GM21360 (cell line): ENCODE results near the gene NHEJ1.

Experiments
- ATAC-seq: cut with Tn5 transposase; IDR thresholded peaks from one replicate; pipeline ENCODE4 v1.9.1; 2021; ENCODE audit warnings: mild to moderate bottlenecking, moderate library complexity; ENCODE audit not compliant: unreplicated experiment

The NHEJ1 gene

DNA sequence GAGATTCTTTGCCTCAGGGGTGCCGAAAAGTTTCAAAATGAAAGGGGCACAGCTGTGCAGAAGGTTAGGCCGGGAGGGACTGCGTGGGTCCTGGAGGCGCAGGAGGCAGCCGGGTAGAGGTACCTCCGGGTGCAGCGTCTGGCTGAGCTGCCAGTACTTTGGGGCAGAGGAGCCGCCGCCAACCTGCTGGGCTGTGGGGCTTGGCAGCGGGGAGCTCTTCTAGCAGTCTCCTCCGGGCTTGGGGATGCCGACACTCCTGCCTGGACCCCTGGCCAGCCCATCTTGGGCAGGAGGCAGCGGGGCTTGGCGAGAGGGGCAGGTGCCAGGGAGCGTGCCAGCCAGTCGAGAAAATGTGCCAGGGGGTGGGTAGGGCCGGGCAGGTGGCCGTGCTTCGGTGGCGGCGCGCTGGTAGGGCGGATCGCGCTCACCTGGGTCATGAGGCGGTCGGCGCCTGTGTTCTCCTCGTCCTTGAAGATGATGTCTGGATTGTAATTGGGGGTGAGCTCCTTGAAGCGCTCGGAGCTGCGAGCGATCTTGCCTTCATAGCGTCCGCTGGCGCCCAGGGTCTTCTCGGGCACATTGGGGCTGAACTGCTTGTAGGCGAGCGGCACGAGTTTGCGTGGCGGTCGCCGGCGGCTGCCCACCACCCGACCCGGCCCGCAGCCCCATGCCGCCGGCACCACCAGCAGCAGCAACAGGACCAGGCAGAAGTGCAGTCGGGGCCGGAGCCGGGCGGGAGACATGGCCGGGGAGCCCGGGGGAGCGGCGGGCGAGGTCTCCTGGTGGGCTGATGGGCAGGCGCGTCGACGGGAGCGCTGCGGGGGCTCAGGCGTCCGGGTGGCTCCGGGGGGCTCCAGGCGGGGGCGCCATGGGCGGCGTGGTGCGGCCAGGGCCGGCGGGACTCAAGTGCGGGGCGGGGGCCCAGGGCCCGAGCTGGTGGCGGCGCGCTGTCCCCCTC is 100.6 kb downstream of the NHEJ1 start:
- ATAC-seq, result no peak

DNA sequence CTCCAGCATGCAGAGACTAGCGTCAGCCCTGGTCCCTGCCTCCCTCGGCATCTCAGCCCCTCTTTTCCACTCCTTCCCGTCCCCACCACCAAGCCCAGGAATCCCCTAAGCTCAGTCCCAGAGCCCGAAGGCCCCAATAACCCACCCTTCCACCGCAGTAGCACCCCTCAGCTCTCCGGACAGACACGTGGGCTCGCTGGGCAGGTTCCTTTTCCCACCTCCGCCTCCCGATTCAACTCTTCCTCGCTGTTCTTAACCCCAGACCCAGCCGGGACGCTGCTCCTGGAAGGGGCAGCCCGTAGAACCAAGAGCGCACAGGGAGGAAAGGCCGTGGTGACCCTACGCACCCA is 101.3 kb downstream of the NHEJ1 start:
- no peak for ATAC-seq

DNA sequence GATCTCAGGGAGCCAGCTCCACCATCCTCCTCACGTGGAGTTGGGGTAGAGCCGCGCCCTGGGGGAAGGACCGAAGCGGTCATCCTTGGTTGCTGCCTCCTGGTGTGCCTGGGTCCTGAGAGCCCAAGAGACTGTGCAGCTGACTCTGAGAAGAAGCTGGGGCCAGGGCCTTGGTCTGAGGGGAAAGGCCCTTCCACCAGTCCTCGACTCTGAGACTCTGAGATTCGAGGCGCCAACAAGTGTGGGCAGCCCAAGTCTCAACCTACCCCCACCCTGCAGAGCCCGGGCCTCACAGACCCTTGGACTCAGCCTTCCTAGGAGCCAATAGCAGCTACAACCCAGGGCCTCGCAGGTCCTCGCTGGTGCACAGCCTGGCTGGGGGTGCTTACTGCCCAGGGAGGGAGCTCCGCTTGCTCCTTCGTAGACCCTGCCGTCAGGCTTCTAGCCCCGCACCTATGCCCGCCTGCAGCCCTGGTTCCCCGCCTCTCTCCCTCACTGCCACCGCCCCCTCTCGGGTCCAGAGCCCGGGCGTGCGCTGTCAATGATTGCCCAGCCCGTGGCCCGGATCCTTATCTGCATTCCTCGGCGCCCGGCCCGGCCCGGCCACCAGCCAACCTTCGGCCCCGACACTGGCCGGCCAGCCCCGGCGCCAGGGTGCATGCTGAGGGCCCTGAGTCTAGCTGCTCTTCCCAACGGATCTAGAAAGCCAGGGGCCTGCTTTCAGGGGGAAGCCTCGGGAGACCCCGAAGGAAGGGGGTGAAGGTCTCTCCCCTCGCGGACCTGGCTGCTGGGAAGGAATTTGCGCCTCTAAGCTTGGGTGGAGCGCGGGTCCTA is 101.9 kb downstream of the NHEJ1 start:
- ATAC-seq, result no peak

DNA sequence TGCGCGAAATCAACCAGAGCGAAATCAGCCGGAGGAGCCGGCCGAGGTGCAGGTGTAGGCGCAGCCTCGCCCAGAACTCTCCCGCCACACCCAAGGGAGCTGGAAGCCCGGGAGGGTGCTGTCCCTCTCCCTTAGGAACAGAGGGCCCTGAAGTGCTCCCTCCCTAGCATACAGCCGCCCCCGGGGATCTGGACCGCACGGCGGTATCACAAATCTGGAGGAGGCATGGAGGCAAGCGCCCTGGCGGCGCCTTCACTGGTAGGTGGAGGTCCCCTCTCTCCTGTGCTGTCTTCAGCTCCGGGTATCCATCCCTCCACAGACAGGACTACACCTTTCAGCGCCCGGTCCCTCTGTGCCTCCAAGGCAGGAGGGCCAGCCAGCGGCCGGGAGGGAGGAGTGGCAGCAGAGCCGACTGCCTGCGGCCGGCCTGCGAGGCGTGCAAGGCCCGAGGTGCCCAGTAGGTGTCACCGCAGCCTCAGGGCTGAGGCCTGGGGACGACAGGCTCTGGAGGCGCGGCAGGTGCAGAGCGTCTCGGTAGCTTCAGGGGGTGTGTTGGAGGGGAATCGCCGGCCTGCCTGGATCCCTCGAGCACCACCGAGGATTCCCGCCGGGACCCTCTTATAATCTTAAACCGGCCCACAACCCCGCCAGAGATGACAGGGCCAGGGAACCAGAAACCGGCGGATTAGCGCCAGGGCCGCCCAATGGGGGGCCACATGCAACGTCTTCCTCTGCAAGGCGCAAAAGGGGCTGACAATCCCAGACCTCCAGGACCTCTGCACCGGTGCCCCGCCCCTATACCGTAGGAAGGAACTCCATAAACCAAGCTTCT is 102.7 kb downstream of the NHEJ1 start:
- peak; percentile 76 for ATAC-seq

DNA sequence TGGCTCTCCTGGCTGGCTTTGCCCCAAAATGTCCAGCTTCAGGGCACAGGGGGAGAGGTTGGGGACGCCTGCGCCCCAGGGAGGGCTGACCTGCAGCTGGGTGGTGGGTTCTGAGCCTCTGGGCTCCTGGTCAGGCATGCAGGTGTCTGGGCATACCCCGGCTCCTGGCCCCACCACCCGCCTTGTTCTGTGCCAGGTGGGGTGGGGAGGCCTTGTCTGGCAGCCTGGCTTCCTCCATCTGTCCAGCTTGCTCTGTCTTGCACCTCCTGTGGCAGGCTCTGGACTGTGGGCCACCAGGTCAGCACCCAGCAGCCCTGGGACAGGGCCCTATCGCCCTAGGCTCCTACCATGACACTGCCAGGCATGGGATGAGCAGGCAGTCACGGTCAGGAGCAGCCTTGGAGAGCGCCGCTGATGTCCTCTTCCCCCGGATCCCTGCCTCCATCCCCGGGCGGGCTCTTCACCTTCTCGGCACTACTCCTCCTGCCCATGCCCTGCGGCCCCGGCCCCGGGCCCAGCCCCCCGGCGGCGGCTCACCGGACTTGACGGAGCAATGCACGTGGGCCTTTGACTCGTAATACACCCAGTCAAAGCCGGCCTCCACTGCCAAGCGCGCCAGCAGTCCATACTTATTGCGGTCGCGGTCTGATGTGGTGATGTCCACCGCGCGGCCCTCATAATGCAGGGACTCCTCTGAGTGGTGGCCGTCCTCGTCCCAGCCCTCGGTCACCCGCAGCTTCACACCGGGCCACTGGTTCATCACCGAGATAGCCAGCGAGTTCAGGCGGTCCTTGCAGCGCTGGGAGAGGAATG is 103.5 kb downstream of the NHEJ1 start:
- no peak for ATAC-seq

DNA sequence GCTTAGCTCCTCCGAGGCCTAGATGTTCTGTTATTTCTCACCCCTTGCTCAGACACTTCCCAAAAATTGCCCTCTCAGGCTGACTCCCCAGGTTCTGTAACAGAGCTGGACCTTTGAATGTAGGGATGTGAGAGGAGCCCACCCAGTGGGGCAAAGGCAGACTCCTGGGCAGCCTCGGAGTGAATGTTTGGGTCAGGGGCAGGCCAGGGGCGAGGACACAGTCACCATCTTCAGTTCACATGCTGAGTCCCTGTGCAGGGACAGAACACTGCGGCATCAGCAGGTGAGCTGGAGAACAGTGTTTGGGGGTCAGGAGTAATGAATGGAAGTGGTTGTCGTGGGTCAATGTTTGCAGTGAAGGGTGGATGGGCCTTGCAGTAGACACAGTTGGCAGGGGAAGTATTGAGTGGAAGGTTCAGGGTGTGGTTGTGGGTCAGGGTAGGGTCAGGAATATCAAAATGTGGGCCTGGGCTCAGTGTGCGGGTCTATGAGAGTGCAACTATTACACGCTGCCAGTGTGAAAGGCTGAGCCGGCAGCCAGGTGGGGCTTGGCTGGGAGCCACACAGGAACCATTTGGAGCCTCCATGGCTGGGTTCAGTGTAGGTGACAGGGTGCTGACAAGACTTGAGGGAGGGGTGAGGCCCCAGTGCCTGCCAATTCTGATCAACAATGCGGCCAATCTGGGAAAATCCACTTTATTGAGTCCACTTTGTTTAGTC is 104.3 kb downstream of the NHEJ1 start:
- no peak for ATAC-seq

DNA sequence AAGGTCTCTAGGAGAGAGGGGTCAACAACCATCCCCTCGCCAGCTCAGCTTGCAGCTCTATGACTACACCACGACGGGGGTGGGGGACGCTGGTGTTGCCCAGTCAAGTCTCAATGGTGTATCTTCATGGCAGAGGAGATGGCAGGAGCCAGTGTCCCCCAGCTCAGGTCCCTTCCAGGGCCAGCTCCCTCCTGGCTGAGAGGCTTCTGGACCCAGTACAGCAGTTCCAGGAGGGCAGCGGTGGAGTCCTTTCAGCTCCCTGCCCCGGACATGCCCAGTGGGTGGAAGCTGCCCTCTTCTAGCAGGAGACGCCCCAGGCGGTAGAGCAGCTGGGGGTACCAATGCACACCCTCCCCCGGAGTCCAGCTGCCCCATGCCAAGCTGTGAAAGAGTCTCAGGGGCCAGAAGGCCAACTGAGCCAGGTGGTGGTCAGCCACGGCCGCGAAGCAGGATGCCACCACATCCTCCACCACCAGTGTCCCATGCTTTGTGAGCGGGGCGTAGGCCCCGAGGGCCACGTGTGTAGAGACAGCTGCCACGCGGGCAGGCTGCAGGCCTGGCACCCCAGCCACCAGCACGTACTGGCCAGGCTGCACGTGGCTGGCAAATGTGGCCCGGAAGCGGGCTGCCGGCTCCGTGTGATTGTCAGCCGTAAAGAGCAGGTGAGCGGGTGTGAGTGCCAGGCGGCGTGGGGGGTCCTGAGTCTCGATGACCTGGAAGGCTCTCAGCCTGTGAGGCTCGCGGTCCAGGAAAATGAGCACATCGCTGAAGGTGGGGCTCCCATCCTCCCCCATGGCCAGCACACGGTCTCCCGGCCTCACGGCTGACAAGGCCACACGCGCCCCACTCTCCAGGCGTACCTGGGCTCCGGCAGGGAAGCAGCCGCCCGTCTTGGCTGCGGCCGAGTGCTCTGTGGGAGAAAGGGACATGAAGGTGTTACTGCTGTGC is 105.4 kb downstream of the NHEJ1 start:
- ATAC-seq, result no peak

DNA sequence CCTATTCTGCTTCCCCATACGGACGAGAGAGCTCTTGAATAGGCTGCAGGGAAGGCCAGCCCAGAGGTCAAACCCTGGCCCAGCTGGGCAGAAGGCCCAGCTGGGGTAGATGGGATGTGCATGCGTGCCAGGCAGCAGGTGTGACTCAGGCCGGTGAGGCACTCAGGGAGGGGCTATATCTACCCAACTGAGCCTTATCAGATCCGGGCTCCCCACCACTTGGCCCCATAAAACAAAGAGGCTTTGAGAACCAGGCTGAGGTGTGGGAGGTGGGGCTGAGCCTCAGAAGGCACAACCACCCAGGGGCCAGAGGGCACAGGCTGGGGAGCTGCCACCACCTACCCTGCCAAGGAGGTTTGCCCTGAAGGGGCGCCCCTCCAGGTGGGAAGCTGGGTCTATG is 111.3 kb downstream of the NHEJ1 start:
- ATAC-seq, result no peak

DNA sequence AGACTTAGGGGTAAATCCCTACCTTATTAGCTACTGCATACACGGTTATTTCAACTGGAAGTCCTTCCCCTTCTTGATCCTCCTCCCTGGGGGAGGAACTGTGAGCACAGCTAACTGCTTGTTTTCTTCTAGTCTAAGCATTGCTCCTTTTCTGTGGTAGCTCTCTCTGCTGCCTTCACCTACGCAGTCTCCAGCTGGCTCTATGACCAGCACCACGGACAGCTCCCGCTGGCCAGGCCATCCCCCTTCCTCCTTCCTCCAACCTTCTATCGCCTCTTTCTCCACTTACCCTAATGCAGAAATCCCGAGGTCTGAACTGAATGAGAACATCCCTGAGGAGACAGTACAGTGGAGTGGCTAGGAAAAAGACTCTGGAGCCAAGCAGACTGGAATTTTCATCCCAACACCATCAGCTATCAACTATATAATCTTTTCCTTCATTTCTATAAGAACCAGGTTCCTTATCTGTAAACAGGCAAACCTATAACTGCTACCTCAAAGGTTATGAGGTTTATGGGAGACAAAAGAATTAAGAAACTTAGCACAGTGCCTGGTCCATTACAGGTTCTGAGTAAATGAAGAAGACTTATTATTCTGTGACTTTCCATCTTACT is 114.6 kb downstream of the NHEJ1 start:
- ATAC-seq, result no peak

DNA sequence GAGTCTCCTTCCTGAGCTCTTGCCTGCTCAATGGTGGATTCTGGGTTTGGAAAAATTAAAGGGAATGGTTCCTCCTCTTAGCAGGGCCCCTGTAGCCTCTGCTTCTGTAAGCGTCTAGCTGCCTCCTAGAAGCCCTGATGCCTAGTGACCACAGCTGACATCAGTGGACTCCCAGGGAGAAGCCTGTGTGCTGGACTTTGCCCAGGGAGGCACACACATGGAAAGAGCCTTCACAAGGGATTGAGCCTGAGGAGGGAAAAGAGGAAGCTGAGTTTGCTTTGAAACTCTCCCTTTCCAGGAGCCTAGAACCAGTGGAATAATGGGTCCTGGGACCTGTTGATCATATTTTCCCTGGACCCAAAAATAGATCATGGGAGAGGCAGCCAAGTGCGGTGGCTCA is 117.9 kb downstream of the NHEJ1 start:
- ATAC-seq, result no peak

DNA sequence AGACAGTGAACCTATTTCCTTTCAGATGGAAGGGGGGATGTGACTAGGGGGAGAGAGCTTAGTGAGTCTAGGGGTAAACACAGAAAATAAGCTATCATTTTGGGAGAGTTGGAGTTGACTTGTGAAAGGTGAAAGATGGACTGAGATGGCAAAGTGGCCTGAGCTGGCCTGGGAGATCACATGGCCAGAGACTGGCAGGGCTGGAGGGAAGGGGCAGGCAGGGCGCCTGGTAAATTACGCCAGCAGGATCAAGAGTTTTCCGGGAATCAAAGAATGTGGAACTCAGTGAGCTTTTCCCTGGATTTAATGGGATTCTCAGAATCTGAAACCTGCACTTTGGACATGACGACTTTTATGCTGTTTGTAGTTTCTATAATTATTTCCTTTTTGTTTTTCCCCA is 118.5 kb downstream of the NHEJ1 start:
- ATAC-seq, result no peak

DNA sequence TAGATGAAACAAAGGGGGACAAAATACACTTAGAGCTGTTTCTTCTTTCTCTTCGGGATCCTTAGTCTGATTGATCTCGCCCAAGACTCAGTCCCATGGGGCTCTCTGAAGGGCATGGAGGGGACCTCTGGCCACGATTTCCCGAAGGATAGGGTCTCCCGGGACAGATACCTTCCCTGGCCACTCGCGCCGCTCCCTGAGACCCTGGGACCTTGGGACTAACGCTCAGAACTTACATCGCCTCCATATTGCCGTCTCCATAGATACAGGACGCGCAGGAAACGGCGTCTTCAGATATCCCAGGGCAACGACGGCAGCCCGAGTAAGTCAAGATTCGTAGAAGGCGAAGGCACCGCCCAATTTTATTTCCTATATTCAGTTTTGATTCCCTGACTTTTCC is 119.4 kb downstream of the NHEJ1 start, which contains the start of gene CFAP65:
CFAP65 (minus strand) TSS at position 265 of the 400 bp plus-strand sequence. CDS start 2,468 bp downstream, outside the sequence.
- ATAC-seq, result no peak

DNA sequence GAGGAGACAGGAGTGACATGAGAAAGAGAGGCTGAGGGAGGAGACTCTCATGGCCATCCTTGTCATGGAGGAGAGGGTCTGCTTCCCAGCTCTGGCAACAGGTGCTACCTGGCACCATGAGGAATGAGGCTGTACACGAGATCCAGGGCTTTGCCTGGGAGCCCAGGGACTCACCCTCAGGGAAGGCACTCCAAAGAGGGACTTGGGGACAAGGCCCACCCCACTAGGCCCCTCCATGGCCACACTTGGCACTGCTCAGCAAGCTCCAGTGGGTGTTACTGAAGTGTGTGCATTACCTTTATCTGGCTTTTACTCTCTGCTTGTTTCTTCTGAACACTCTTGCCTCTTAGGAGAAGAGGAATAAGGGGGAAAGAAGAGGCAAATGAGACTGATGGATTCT is 122.0 kb downstream of the NHEJ1 start:
- ATAC-seq, result no peak

DNA sequence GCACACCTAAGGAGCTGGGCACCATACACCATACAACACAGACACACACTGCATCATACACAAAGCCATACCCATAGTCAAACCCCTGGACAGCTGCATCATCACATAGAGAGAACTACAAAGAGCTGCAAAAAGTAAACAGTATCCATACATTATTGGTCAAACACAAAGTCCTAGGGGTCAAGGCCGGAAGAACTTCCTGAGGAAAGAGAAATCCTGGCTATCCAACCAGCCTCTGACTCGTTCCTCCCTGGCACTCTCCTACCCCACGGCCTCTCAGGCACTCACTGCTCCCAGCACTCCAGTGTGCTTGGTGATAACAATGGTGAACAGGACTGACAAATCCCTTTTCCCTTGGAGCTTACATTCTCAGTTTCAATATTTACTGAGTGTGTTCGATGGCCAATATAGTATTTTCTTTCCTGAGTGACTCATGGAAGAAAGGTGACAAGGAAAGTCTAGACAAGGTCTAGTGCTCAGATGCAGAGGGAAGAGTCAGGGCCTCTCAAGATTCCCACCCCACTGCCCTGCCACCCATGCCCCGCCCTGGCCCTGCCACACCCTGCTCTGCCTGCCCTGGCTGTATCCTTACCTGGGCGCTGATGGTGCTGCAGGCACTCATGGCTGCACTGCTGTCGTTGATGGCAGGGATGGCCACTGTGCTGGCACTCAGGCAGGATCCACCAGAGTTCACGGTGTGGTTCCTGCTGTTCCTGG is 122.7 kb downstream of the NHEJ1 start:
- no peak for ATAC-seq

DNA sequence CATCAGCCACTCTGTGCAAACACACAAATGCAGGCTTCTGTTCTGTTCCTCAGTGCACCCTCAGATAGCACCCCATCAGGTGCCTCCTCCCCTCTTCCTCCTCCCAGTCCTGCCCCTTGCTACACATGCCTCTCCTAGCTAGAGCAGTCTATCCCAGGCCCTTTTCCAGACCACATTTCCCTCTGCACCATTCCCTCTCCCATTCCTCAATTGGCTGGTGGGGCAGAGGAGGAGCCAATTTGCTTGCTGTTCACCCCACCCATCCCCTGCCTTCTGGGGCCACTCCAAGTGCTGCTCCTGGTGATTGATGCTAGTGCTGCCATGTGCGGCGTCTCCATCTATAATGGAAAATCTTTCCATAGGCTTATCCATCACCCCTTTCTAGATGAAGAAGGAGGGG is 124.7 kb downstream of the NHEJ1 start:
- ATAC-seq, result no peak

DNA sequence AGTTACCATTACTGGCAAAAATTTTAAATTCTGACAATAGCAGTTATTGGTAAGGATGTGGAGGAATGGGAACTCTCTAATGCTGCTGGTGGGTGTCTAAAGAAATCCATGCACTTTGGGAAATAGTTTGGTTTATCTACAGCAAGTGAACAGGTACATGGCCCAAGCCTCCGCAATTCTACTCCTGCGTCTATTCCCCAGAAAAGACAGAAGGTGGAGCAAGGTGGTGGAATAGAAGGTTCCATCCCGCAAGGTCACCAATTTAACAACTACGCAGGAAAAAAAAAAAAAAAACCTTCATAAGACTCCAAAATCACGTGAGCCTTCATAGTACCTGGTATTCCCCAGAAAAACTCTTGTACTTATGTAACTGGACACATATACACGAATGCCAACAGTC is 125.8 kb downstream of the NHEJ1 start:
- no peak for ATAC-seq

DNA sequence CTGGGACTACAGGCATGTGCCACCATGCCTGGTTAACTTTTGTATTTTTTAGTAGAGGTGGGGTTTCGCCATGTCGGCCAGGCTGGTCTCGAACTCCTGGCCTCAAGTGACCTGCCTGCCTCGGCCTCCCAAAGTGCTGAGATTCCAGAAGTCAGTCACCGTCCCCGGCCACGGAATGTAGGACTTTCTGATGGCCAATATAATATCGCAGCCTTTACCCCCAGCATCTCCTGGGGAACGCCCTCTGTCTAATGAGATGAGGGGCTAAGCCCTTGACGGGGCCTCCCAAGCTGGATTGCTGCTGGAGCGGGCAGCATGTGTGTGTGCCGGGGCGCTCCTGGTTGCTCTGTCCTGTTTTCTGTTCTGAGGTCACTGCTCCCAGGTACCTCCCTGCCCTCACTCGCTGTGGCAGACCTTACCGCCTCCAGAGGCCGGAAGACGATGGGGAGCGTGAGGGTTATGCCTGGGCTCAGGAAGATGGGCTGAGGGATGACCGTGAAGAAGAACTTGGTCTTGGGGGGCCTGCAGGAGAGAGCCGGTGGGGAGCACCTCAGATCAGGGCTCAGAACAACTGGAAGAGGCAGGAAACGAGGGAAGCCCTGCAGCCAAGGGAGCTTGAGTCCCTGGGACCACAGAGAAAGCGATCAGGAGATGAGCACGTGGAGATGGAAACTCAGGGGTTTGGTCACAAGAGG is 128.4 kb downstream of the NHEJ1 start:
- ATAC-seq, result no peak
